ENCODE data around the gene CDCA5. TPM values are rescaled to one million over a fixed set of nuclear protein-coding genes. Genes with fewer than 3 reads are reported as not detected.

The CDCA5 gene
- polyA plus RNA-seq, 1 experiment, result 11.9 TPM

DNA sequence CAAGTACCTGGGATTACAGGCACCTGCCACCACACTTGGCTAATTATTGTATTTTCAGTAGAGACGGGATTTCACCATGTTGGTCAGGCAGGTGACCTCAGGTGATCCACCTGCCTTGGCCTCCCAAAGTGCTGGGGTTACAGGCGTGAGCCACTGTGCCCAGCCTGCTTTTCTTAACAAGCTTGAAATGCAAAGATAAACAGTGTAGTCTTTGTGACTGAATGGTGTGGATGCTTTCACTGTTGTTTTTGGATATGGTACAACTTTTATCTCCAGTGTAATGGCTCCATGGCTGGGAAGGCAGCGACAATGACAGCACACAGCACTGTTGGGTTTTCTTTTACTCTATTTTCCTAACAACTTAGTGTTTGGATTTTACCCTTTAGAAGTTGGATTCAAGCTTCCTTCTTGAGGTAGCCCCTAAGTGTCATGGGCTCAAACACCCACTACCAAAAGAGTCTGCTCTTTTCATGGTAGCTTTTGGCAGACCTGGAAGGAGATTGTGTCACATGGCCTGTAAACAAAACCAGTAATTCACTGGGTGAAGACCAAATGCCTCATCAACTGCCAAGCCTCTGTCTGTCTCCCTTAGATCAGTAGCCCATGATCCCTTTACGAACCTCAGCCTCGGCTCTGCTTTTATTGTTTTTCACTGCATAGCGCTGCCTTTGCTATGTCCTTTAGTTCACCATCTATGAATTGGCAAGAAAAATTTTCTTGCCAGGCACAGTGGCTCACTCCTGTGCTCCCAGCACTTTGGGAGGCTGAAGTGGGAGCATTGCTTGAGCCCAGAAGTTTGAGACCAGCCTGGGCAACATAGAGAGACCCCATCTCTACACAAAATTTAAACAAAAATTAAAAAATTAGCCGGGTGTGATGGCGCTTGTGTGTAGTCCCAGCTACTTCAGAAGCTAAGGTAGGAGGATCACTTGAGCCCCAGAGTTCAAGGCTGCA, 18.6 kb upstream of the CDCA5 start:
- no peak for DNase-seq (ENCODE audit: low read depth)
- CTCF ChIA-PET, result interaction anchor here (1.1 to 3.4 kb wide), 4 partner anchors 9 to 17 kb away, joined by 3 to 30 read pairs (median 10); partner anchors contain the start of genes TM7SF2 and ZNHIT2

DNA sequence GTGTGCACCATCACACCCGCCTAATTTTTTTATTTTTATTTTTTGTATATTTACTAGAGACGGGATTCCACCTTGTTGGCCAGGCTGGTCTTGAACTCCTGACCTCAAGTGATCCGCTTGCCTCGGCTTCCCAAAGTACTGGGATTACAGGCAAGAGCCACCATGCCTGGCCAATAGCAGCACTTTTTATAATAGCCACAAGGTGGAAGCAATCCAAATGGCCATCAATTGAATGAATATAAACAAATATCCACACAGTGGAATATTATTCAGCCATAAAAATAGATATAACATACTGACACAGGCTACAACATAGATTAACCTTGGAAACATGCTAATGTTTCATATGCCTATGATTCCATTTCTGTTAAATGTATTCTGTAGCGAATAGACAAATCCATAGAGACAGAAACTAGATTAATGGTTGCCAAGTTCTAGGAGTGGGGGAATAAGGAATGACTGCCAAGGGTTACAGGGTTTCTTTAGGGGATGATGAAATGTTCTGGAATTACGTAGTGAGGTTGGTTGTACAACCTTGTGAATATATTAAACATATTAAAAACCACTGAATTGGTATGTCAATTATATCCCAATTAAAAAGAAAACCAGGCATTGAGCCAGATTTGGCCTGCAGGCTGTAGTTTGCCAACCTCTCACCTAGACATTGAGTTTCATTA, 17.0 kb upstream of the CDCA5 start:
- ChIA-PET POLR2A (interaction anchor here (0.6 kb wide), 1 partner anchor 15 kb away, joined by 5 read pairs; no protein-coding TSS in a partner anchor), CTCF (interaction anchor here (1.0 to 11.9 kb wide), 4 partner anchors 10 to 17 kb away, joined by 3 to 152 read pairs (median 16); partner anchors contain the start of genes TM7SF2 and ZNHIT2)
- H3K27me3 ChIP-seq (ENCODE audit: control insufficient read depth, insufficient read depth, low read length), result no peaks in the 10 kb centered on the region
- TF ChIP-seq, protein P1, sequence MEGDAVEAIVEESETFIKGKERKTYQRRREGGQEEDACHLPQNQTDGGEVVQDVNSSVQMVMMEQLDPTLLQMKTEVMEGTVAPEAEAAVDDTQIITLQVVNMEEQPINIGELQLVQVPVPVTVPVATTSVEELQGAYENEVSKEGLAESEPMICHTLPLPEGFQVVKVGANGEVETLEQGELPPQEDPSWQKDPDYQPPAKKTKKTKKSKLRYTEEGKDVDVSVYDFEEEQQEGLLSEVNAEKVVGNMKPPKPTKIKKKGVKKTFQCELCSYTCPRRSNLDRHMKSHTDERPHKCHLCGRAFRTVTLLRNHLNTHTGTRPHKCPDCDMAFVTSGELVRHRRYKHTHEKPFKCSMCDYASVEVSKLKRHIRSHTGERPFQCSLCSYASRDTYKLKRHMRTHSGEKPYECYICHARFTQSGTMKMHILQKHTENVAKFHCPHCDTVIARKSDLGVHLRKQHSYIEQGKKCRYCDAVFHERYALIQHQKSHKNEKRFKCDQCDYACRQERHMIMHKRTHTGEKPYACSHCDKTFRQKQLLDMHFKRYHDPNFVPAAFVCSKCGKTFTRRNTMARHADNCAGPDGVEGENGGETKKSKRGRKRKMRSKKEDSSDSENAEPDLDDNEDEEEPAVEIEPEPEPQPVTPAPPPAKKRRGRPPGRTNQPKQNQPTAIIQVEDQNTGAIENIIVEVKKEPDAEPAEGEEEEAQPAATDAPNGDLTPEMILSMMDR (IDR thresholded peaks at IDR 0.05; ENCODE audit: insufficient read depth, low read depth, low read length), result 0 out of 2 replicates have a peak, but pooled peaks have one; percentile 8
- no peak overlapping the region for H3K4me3 ChIP-seq (ENCODE audit: low read depth, low read length)
- DNase-seq (ENCODE audit: low read depth), result no peak
- no peaks in the 10 kb centered on the region; the same call in none of the 2 replicates for H3K36me3 ChIP-seq (ENCODE audit: control insufficient read depth, insufficient read depth, low read length)

More for the DNA sequence above, 18.6 kb upstream of the CDCA5 start:
- H3K36me3 ChIP-seq (ENCODE audit: control insufficient read depth, insufficient read depth, low read length), result no peaks in the 10 kb centered on the region; the same call in none of the 2 replicates
- no peaks in the 10 kb centered on the region for H3K27me3 ChIP-seq (ENCODE audit: control insufficient read depth, insufficient read depth, low read length)
- POLR2A ChIA-PET, result no interaction called here
- no peak overlapping the region for H3K4me3 ChIP-seq (ENCODE audit: low read depth, low read length)
- TF ChIP-seq, protein P1 (IDR thresholded peaks at IDR 0.05; ENCODE audit: insufficient read depth, low read depth, low read length), result no peak

DNA sequence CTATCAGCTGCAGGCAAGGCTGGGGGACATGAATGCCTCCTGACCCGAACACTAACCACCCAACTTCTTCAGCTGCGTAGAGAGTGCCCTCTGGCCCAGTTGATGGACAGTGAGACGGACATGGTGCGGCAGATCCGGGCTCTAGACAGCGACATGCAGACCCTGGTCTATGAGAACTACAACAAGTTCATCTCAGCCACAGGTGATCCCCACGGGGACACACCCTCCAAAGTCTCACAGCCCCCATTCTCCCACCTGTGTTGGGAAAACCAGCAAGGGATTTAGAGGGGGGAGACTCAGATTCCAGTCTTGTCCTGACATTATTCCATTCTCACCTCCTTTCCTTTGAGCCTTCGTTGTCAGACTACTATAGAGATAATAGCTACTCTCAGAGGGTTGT, 13.1 kb upstream of the CDCA5 start:
- ChIA-PET CTCF (interaction anchor here (0.5 to 11.9 kb wide), 3 partner anchors 14 to 106 kb away, joined by 3 to 152 read pairs (median 3); partner anchors contain the start of gene TM7SF2), POLR2A (no interaction called here)
- Histone ChIP-seq H3K36me3 (ENCODE audit: control insufficient read depth, insufficient read depth, low read length) (no peaks in the 10 kb centered on the region; the same call in none of the 2 replicates), H3K4me3 (ENCODE audit: low read depth, low read length) (peak overlapping the region; percentile 63), H3K27me3 (ENCODE audit: control insufficient read depth, insufficient read depth, low read length) (no peaks in the 10 kb centered on the region)
- no peak for DNase-seq (ENCODE audit: low read depth)
- TF ChIP-seq, protein P1 (IDR thresholded peaks at IDR 0.05; ENCODE audit: insufficient read depth, low read depth, low read length), result no peak

GRCh38 chr11:65095974-65096806, 12.3 kb upstream of the CDCA5 start, which contains the start of gene VPS51:
Gene VPS51, plus strand, starts transcription at chr11:65096214. Its CDS starts 37 bp downstream, at chr11:65096251.
- TF ChIP-seq, protein P1 (IDR thresholded peaks at IDR 0.05; ENCODE audit: insufficient read depth, low read depth, low read length), result no peak
- ChIA-PET POLR2A (no interaction called here), CTCF (interaction anchor here (11.9 kb wide), 1 partner anchor 14 kb away, joined by 152 read pairs; the partner anchor contains the start of gene TM7SF2)
- DNase-seq (ENCODE audit: low read depth), result no peak
- H3K27me3 ChIP-seq (ENCODE audit: control insufficient read depth, insufficient read depth, low read length), result no peaks in the 10 kb centered on the region
- H3K36me3 ChIP-seq (ENCODE audit: control insufficient read depth, insufficient read depth, low read length), result no peaks in the 10 kb centered on the region; the same call in none of the 2 replicates
- peak within 1 kb of the TSS; percentile 63 for H3K4me3 ChIP-seq (ENCODE audit: low read depth, low read length)
